ENCODE data around the gene CDC23.

DNA sequence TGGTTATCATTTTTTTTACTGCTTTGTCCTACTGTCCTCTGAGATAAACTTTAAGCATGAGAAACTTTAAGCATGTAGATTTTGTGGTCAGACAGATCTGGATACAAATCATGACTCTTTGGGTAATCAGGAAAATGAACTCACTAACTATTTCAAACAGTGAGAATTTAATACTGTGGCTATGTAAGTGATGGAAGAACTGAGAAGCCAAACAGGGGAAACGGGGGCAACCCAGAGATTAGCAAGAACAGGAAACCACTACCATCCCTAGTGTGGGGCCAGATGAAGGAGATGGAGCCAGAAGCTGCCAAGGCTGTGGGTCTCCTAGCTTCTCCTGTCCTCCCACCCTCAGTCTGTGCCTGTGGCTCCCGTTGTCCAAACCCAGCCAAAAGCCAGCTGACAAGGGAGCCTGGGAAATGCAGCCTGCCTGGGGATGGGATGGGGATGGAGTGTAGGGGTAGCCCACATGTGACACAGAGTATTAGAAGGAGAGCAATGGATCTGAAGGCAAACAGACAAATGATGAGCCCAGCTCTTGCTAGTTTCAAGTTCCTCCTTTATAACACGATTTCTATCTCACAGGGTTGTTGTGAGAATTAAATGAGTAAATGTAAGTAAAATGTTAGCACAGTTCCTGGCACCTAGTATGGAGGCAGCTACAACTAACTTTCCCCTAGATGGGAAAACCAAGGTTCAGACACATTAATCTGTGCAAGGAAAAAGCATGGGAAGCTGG lies 27.7 kb upstream of the CDC23 start:
- TF ChIP-seq, protein P1, sequence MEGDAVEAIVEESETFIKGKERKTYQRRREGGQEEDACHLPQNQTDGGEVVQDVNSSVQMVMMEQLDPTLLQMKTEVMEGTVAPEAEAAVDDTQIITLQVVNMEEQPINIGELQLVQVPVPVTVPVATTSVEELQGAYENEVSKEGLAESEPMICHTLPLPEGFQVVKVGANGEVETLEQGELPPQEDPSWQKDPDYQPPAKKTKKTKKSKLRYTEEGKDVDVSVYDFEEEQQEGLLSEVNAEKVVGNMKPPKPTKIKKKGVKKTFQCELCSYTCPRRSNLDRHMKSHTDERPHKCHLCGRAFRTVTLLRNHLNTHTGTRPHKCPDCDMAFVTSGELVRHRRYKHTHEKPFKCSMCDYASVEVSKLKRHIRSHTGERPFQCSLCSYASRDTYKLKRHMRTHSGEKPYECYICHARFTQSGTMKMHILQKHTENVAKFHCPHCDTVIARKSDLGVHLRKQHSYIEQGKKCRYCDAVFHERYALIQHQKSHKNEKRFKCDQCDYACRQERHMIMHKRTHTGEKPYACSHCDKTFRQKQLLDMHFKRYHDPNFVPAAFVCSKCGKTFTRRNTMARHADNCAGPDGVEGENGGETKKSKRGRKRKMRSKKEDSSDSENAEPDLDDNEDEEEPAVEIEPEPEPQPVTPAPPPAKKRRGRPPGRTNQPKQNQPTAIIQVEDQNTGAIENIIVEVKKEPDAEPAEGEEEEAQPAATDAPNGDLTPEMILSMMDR (conservative IDR thresholded peaks at IDR 0.05; ENCODE audit: low read length) = no peak
- TF ChIP-seq EZH2phosphoT487 (IDR thresholded peaks at IDR 0.05; ENCODE audit: borderline replicate concordance, low read depth, low read length) = no peak
